GM12878 (cell line): ENCODE results near the gene ZNF814.
"Not testable (repeated sequence)": the region's sequence is repeated elsewhere in the genome, so short reads cannot be mapped to it uniquely, and the experiment has no call there.

Experiments used
- CHD2 ChIP-seq: IDR thresholded peaks from 2 replicates; pipeline ENCODE4 v1.6.1; 2011; ENCODE audit warnings: low read depth, low read length, improper control_type of control experiment, borderline replicate concordance
- CREB1 ChIP-seq: IDR thresholded peaks from 2 replicates; pipeline ENCODE4 v1.6.1; 2012; ENCODE audit warnings: low read depth, mild to moderate bottlenecking, inconsistent platforms
- CTCF ChIP-seq, 3 experiments: IDR thresholded peaks in 2 of 3; conservative IDR thresholded peaks in 1 of 3; 2 replicates each; pipeline ENCODE4 v1.5.1; 2011; ENCODE audit warnings: low read depth in 3 of 3, low read length in 3 of 3, mild to moderate bottlenecking in 3 of 3, control low read depth in 2 of 3, moderate library complexity in 2 of 3, inconsistent platforms in 1 of 3, mixed read lengths in 1 of 3; ENCODE audit not compliant: control insufficient read depth in 2 of 3, insufficient read depth in 1 of 3; ENCODE audit errors: extremely low read depth in 1 of 3
- EZH2 ChIP-seq: IDR thresholded peaks from 2 replicates; pipeline ENCODE4 v1.6.1; 2012; ENCODE audit warnings: low read depth, mild to moderate bottlenecking, control low read depth, inconsistent platforms, low read length, borderline replicate concordance; ENCODE audit not compliant: control insufficient read depth
- IKZF2 ChIP-seq, 2 experiments: fragments of 450-650 bp; IDR thresholded peaks; 2 replicates each; pipeline ENCODE4 v1.6.1; 2017; ENCODE audit warnings: mild to moderate bottlenecking in 2 of 2, moderate library complexity in 2 of 2
- JUND ChIP-seq: IDR thresholded peaks from 2 replicates; pipeline ENCODE4 v1.6.1; 2012; ENCODE audit warnings: low read depth, mild to moderate bottlenecking, low read length, improper control_type of control experiment, moderate library complexity
- NR2F1 ChIP-seq: fragments of 450-650 bp; conservative IDR thresholded peaks from 2 replicates; pipeline ENCODE4 v1.6.1; 2017; ENCODE audit warnings: mild to moderate bottlenecking
- ZBED1 ChIP-seq: IDR thresholded peaks from 2 replicates; pipeline ENCODE4 v1.6.1; 2016; ENCODE audit warnings: borderline replicate concordance
- ZSCAN29 ChIP-seq: fragments of 450-650 bp; IDR thresholded peaks from 2 replicates; pipeline ENCODE4 v1.6.1; 2017; ENCODE audit warnings: mild to moderate bottlenecking, moderate library complexity
- TF ChIP-seq, protein P1 (sequence below): IDR thresholded peaks from 2 replicates; pipeline ENCODE4 v1.6.1; 2012; ENCODE audit warnings: low read depth, low read length, improper control_type of control experiment

- TF ChIP-seq IKZF2 (IDR thresholded peaks at IDR 0.05); NR2F1; ZSCAN29; CTCF (IDR thresholded peaks at IDR 0.05 in 2 of 3, conservative IDR thresholded peaks at IDR 0.05 in 1 of 3; ENCODE audit: control insufficient read depth in 2 of 3, extremely low read depth in 1 of 3, insufficient read depth in 1 of 3, low read depth in 3 of 3, low read length in 3 of 3); JUND; CHD2; EZH2; ZBED1; CREB1: not testable (repeated sequence)
- TF ChIP-seq, protein P1, sequence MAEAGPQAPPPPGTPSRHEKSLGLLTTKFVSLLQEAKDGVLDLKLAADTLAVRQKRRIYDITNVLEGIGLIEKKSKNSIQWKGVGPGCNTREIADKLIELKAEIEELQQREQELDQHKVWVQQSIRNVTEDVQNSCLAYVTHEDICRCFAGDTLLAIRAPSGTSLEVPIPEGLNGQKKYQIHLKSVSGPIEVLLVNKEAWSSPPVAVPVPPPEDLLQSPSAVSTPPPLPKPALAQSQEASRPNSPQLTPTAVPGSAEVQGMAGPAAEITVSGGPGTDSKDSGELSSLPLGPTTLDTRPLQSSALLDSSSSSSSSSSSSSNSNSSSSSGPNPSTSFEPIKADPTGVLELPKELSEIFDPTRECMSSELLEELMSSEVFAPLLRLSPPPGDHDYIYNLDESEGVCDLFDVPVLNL: not testable (repeated sequence)
Measured at GRCh38 chr19:57873883-57874799, 14.7 kb downstream of the ZNF814 start.
